GDM1 (cell line): ENCODE results near the gene KCTD3.

Experiments used
- DNase-seq: peaks from one replicate; lab custom pipeline; 2025; lab: John Stamatoyannopoulos, UW

Gene KCTD3

DNA sequence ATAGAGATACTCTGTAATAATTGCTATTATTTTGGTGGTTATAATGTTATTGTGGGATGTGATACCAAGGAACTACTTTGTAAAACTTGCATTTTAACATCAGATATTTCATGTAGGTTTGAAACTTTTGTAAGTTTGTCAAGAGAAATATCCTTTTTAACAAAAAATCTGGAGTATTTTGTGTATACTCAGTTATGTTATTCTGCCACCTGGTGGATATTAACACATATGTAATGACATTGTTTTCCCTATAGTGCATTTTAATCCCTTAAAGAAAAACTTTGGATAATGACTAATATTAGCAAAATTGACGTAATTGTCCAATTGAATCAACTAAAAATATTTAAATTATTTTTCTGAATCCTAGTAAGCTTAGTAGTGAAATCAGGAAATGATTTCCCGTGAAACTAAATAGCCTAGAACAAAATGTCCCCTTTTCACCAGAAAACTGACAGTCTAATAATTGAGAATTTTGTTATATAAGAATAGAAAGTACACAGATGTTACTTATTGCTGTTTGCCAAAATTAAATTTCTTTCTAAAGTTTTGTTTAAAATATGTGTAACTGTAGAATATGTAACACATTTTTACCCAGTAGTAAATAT is 39.6 kb downstream of the KCTD3 start:
- DNase-seq = no peak

- DNase-seq = no peak
Observed at GRCh38 chr1:215607412-215607811, 40.3 kb downstream of the KCTD3 start.

- no peak for DNase-seq
Observed at GRCh38 chr1:215608646-215609045, 41.5 kb downstream of the KCTD3 start.

GRCh38 chr1:215612391-215612790 is 45.3 kb downstream of the KCTD3 start:
- DNase-seq = no peak

GRCh38 chr1:215617979-215618378 is 50.9 kb downstream of the KCTD3 start:
- DNase-seq = no peak

DNA sequence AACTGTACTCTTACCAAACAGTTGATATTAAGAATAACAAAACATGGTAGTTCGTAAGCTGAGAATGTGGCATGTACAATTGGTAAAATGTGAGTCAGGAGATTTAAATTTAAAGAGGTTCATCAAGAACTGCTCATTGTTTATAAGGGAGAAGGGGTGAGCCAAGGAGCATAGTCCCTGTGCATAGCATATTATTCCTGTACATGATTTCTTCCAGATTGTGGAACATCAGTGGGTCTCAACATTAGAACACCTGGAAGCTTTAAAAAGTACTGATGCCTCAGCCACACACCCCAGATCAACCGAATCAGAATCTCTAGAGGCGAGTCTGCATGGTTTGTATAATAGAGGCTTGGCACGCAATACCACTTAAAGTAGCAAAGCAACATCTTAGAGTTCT is 56.1 kb downstream of the KCTD3 start:
- DNase-seq = no peak

DNA sequence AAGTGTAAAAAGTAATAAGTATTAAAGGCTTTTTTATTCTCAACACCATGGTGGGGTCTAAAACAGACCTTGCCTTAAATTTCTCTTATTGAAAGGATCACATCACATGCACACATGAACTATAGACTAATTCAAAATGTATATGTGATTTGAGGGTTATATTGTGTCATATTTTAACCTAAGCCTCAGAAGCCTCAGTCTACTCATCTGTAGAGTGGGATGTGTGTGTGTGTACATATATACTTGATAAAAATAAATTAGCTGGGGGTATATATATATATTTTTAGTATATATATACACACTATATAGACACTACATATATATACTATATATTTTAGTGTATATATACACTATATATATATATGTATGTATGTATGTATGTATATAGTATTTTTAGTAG is 58.8 kb downstream of the KCTD3 start:
- no peak for DNase-seq

DNA sequence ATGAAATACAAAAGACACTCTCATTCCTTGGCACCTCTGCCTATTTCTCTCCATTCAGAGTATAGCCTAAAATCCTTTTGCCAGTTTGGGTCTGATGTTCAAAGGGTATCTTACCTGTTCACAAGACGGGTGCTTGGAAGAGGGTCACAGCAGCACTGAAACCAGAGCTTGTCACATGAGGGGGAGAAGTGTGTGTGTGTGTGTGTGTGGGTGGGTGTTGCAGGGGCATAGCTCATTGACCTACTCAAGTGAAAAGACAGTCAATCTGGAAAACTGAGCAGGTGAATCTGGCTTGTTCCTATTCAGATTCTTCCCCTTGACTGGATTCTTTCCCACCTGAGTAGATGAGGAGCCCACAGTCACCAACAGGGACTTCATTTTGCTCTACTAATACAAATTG is 63.9 kb downstream of the KCTD3 start:
- no peak for DNase-seq

DNA sequence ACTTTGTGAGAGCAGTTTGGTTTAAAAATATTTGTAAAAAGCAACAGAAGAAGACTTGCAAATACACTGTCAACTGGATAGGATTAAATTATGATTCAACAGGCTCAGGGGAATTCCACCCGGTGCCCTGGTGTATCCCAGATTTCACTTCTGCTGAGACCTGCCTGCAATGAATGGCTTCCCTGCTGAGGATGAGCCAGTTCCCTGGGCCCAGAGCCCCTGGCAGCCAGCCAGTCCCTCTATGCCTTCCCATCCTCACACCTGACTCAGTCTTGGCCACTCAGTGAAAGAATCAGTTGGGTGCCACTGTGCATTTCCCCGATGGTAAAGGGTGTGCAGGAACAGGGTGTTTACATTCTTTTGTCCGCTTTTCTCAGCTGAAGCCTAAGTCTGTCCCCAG is 64.4 kb downstream of the KCTD3 start:
- no peak for DNase-seq

- DNase-seq = no peak
Observed at GRCh38 chr1:215635827-215636226, 68.7 kb downstream of the KCTD3 start.

DNA sequence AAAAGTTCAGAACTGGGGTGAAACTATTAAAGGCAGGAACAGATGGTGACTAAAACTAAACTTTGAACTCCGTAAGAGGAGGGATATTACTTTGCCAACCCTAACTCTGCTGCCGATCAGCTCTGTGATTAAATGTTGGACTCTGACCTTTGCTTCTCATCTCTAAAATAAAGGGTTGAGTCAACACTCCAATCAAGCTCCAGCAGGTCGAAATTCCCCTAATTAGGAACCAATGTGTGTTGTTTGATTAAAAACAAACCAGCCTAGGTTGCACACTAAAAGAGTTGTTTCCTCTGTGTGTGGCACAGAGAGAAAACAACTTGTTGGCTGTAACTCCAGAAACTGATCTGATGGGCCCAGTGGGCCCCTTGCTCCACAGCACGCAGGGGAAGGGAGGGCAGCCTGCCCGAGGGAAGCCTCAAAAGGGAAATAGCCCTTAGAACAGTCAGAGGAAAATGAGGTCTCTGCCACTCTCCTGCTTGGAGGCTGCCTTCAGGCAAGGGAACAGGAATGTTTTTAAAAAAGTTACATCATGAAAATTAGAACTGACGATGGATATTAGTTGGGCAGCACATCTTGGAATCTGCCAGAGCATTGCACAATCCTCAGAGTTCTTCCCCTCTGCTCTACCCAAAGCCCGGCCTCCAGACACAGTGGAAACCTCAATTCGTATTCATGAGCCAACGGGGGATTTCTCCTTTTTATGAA is 69.3 kb downstream of the KCTD3 start:
- no peak for DNase-seq

GRCh38 chr1:215637041-215637573 is 70.0 kb downstream of the KCTD3 start:
- no peak for DNase-seq

- no peak for DNase-seq
Observed at GRCh38 chr1:215640429-215641148, 73.5 kb downstream of the KCTD3 start.

DNA sequence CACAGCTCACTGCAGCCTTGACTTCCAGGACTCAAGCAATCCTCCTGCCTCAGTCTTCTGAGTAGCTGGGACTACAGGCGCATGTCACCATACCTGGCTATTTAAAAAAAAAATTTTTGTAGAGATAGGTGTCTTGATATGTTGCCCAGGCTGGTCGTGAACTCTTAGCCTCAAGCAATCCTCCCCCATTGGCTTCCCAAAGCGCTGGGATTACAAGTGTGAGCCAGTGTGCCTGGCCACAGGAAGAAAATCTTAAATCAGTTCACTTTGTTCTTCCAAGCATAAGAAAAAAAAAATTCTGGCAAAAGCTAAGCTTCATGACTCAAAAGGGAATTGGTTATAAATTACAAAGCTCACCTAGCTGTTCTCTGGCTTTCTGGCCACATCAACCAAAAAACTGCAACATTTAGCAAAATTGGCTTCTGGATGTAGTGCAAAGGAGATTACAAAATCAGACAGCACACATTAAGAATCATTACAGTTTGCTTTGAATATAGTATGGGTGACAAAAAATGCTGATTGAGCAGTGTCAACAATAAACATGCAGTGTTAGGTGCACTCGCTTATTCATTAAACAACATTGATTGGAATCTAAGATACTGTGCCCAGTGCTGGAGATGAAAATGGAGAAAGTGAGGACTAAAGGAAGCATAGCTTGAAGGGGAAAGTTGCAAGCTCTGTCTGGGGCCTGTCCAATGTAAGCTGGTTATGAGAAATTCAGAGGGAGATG is 76.7 kb downstream of the KCTD3 start:
- DNase-seq = no peak

DNA sequence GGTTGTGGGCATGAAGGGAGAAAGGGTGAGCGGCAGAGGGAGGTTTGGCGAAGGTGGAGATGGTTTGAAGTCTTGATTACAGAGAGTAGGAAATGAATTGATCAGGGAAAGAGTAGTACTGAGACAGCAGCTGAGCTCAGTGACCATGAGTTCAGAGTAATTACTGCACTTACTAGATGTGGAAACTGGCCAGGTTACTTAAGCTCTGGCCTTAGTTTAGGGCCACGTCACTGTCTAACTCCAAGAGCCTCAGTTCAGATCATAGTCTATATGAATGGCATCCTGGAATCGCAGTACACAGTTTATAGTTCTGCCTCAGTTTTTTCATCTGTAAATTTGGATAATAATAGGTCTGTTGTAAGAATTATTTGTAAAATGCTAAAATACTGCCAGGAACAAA is 78.1 kb downstream of the KCTD3 start:
- no peak for DNase-seq

DNA sequence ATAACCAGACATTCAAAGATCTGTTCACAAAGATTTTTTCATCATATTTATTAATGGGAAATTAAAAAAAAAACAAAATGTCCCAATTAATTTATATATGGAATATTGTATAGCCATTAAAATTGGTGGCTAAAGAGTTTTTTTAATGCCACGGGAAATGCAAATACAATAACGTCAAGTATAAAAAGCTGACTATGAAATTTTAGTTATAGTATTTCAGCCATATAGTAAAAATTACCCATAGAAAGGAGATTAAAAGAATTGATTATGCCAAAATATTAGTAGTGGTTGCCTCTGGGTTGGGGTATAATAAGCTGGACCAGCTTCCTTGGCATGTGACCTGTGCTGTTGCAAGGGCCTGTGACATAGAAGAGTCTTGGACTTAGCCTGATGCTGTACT is 78.8 kb downstream of the KCTD3 start:
- no peak for DNase-seq

DNA sequence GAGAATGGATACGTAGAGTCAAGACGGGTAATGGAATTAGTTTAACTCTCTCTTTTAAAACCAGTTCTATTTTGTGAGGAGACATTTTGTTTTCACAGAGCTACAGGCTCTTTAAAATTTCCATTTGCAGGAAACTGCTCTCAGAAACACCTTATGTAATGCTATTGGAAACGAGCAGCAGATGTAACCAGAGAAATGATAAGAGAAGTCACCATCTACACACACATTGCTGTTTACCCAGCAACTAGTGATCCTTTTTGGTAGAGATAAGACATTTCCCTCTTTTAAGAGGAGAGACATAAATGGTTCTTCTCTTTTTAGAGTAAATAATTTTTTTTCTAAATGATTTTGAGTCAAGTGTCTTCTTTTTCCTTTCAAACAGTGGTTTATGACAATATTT is 80.6 kb downstream of the KCTD3 start:
- no peak for DNase-seq

- no peak for DNase-seq
Observed at GRCh38 chr1:215648957-215649356, 81.9 kb downstream of the KCTD3 start.

DNA sequence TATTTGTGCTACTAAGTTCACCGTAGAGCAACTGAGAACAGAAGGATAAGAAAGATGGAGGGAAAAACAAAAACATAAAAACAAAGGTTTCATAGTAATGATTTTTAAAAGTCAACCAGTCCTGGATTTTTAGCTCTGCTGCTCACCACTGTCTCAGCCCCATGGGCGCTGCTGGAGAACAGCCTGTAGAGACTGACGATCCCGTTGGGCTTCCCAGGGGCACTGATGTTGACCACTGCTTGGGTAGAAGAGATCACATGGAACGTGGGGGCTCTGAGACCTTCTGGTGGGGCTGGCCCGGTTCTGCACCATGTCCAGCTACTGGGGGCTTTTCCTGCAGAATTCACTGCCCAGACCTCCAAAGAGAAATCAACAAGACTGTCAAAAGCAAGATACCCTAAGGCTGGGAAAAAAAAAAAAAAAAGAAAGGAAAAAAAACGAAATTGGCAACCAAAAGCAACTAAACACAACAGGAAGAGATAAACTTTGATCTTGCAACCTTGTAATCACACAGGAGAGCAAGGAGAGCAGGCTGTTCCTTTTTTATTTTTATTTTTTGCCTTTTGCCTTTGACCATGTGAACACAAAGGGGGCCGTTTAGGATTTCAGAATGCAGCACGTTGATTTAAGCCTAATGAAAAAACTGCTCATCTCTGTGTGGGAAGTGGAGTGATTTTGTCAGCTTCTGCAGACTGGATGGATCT is 83.5 kb downstream of the KCTD3 start:
- no peak for DNase-seq

GRCh38 chr1:215651867-215652266 is 84.8 kb downstream of the KCTD3 start:
- DNase-seq = no peak

- DNase-seq = no peak
Observed at GRCh38 chr1:215652371-215652770, 85.3 kb downstream of the KCTD3 start.

DNA sequence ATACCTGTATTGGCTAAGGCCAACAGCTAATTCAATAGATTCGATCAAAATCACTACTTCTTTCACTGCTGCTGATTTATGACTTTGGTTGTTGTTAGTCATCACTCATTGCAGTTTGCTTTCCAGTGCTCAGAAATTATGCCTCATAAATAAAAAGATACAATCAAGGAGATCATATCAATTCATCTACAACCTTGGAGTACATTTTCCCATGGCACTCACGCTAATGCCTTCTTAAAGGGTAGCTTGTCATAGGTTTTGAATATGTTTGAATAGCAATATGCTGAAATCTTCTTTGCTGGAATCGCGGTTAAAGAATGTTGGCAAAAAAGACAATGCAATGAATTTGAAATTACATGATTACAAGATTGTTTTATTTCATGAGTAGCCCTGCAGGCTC is 89.9 kb downstream of the KCTD3 start:
- no peak for DNase-seq
